ENCODE data around the gene PID1.

GRCh38 chr2:229221641-229222040 lies 49.4 kb downstream of the PID1 start:
- TF ChIP-seq CTCF (IDR thresholded peaks at IDR 0.05) (no peak), POLR2A (IDR thresholded peaks at IDR 0.05) (no peak)

Measured in body of pancreas (tissue), 4 donors.